GM18502 (cell line): ENCODE measurements around the gene PRX.
"Not testable (repeated sequence)": the region's sequence is repeated elsewhere in the genome, so short reads cannot be mapped to it uniquely, and the experiment has no call there.

Experiments
- ATAC-seq: cut with Tn5 transposase; IDR thresholded peaks from one replicate; pipeline ENCODE4 v1.9.1; 2021; ENCODE audit warnings: mild to moderate bottlenecking; ENCODE audit not compliant: unreplicated experiment, poor library complexity

The PRX gene

DNA sequence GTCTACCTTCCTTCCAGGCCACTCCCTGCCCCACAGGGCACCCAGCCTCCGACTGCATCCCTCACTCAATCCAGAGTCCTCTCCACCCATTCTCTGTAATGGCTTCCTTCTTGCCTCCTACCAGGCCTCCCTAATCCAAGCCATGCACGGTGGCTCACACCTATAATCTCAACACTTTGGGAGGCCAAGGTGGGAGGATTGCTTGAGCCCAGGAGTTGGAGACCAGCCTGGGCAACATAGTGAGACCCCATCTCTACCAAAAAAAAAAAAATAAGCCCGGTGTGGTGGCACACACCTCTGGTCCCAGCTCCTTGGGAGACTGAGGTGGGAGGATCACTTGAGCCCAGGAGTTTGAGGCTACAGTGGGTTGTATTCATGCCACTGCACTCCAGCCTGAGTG, 42.9 kb downstream of the PRX start:
- not testable (repeated sequence) for ATAC-seq

DNA sequence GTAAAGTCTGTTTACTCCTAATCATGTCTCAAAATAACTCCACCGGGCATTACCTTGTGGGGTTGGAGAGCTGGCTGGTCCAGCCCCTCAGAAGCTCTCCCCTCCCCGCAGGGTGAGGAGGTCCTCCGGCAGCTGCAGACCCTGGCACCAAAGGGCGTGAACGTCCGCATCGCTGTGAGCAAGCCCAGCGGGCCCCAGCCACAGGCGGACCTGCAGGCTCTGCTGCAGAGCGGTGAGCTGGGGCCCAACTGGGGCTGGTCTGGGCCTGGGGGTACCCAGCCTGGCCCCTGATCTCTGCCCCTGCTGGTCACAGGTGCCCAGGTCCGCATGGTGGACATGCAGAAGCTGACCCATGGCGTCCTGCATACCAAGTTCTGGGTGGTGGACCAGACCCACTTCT, 43.4 kb downstream of the PRX start:
- ATAC-seq: no peak

DNA sequence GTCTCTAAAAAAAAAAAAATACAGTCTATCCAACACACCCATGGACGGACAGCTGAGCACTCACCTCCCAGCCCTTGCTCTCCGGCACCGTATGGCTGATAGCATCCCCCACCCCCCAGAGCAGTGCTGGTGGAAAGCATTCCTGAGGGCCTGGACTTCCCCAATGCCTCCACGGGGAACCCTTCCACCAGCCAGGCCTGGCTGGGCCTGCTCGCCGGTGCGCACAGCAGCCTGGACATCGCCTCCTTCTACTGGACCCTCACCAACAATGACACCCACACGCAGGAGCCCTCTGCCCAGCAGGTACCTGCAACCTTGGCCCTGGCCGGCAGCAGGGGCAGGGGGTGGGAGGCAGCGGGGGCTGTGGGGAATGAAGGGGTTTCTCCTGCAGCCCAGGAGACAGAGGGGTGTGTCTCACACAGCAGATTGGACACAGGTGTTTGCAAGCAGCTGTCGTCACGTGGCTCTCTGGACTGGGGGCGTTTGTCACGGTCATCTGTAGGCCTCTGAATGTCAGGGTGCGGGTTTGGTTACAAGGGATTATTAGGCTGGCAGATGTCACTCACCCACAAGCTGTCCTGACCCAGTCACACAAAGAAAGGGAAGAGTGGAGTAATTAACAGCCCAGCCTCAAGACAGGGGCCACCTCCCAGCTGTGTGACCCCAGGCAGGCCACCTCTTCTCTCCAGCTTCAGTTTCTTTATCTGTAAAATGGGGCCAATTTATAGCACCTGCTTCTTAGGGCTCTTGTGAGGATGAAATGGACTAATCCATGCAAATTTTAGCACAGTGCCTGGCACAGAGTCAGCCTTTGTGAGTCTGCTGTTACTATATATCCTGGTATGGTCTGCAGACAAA, 45.4 kb downstream of the PRX start:
- ATAC-seq: no peak

DNA sequence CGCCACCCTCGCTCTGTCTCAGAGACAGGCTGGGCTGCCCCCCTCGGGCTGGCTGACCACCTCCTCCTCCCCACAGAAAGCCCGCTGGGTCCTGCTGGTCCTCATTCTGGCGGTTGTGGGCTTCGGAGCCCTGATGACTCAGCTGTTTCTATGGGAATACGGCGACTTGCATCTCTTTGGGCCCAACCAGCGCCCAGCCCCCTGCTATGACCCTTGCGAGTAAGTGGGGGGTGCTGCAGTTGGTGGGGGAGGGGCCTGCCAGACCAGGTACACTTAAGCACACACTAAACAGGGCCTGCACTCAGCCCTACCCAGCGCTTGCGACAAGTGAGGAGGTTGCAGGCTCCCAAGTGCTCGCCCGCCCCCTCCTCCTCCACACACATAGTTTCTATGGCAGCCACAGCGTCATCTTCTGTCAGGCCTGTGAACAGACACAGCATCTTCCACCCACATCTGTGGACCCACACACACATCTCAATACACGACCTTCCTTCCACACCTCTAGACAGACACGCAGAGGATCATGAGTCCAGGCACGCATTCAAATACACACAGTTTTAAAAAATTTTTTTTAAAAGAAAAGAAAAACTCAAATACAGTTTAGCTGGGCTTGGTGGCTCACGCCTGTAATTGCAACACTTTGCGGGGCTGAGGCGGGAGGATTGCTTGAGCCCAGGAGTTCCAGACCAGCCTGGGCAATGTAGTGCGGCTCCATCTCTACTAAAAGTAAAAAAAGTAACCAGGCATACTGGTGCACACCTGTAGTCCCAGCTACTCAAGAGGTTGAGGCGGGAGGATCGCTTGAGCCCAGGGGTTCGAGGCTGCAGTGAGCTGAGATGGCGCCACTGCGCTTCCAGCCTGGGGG, 46.2 kb downstream of the PRX start:
- ATAC-seq: no peak

DNA sequence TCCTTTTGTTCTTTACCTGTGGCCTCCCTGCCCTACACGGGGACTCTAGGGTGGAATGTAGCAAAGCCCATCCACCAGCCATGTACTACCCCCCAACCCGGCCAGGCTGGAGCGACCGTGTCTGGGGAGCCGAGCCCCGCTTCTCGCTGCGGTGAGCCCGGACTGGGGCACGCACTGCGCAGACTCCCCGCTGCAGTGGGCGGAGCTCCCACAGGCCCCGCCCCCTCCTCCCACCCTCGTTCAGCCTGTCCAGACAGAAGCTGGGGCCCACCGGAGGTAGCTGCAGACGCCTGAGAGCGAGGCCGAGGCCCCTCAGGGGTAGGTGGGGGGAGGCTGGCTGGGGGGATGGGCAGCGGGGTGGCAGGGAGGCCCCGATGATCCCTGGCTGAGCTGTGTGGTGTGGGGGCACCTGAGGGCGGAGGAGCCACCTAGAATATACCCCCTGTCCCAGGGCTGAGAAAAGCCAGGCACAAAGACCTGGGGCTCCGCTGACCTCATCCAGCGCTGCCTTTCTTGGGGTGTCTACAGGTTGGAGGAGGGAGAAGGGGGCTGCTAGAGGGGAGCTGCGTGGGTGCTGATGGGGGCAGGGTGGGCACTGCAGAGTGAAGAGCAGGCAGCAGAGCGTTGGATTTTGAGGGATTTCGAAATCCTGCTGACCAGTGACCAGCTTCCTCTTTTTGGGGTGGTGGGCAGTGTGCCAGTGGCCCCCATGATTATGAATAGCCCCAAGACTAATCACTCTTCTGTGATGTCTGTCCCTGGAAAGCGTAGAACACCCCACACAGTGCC, 47.4 kb downstream of the PRX start:
- ATAC-seq: no peak

DNA sequence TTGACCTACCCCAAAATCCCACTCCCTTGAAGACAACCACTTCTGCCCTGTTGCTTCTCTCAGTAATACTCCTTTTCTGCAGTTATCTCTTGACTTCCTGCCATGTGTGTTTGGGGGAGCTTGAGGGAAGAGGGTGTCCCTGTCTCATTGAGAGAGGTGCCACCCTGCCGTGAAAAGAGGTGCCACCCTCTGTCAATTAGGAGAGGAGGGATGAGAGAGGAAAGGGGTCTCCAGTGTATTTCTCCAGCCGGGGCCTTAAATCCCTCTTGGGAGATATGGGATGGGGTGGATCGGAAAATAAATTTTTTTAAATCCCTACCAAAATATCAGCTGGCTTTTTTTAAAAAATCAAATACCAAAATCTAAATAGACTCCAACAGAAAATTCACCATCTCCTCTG, 48.2 kb downstream of the PRX start:
- no peak for ATAC-seq

DNA sequence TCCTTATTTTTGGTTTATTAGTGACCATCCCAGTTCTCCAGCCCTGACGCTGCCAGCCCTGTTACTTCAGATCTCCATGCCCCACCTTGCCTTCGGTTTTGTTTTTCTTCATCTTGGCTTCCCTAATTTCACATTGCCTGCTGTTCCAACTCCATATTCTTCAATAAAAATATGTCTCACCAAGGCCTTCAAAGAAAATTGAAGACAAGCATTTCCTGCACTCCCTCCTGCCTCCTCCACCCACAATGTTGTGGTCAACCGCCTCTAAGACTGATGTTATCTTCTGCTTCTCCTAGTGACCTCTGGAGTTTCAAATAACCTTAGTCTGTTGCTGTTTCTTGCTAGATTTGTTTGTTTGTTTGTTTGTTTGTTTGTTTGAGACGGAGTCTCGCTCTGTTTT, 50.1 kb downstream of the PRX start:
- no peak for ATAC-seq

DNA sequence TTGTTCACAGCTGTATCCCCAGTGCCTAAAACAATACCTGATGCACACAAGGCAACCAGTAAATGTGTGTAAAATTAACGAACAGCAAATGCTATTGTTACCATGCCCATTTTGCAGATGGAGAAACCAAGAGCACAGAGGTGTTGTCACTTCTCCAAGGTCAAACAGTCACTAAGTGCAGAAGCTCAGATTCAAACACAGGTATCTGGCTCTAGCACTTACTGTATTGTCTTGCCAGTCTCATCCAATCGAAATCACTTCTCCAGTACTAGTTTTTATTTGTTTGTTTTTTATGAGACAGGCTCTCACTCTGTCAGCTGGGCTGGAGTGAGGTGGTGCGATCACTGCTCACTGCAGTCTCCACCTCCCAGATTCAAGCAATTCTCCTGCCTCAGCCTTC, 51.0 kb downstream of the PRX start:
- no peak for ATAC-seq

DNA sequence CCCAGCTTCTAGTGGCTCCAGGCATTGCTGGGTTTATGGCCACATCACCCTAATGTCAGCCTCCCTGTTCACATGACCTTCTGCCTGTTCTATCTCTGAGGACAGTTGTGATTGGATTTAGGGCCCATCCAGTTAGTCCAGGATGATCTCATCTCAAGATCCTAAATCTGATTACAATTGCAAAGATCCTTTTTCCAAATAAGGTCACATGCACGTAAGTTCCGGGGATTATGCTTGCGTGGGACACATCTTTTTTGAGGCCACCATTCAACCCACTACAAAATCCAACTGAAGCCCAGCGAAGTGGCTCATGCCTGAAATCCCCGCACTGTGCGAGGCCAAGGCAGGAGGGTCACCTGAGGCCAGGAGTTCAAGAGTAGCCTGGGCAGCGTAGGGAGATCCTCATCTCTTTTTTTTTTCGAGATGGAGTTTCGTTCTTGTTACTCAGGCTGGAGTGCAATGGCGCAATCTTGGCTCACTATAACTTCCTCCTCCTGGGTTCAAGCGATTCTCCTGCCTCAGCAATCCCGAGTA, 52.4 kb downstream of the PRX start:
- ATAC-seq: no peak

DNA sequence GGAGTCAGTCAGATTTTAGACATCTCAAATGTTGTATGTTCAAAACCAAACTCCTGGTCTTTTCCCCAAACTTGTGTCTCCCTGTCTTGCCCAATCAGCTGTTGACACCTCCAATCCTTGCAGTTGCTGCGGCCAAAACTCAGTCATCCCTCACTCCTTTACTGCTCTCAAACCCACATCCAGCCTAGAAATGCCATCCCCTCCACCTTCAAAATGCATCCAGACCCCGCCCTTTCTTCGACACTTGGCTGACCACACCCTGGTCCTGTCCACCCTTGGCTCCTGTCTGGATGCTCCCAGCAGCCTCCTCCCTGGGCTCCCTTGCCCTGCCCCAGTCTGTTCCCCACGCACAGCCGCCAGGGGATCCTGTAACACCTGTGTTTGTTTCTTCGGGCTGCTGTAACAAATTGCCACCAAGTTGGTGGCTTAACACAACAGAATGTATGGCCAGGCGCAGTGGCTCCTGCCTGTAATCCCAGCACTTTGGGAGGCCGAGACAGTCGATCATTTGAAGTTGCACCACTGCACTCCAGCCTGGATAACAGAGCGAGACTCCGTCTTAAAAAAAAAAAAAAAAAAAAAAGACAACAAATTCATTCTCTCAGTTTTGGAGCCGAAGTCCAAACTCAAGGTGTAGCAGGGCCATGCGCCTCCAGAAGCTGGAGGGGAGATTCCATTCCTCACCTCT, 53.0 kb downstream of the PRX start:
- ATAC-seq: no peak

DNA sequence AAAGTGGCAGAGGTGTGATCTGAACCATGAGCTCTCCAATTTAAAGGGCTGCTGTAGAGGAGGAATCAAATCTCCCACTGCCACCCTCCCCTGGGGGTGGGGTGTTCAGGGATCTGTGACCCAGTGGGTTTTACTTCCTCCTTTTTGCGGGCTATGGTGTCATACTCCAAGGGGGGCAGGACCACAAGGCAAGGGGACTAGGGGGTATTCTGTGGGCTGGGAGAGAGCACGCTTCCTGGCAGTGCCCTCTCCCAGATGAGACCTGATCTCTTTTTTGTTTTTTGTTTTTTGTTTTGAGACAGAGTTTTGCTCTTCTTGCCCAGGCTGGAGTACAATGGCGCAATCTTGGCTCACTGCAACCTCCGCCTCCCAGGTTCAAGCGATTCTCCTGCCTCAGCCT, 54.4 kb downstream of the PRX start:
- ATAC-seq: peak; percentile 56

DNA sequence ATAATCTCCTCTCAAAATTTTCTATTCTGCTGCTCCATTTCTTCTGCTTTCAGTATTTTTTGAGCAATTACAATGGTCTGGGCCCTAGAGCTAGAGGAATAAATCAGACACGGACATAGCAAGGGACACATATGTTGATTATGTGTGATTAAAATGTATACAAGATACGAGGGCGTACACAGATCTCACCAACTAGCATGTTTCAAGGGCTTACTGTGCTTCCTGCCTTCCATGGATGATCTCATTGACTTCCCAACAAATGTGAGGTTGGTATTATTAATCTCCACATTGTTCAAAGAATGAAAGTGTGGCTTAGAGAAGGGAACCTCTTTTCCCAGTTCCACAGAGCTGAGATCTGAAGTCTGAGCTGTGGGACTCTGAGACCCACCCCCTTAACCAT, 55.5 kb downstream of the PRX start:
- ATAC-seq: no peak

DNA sequence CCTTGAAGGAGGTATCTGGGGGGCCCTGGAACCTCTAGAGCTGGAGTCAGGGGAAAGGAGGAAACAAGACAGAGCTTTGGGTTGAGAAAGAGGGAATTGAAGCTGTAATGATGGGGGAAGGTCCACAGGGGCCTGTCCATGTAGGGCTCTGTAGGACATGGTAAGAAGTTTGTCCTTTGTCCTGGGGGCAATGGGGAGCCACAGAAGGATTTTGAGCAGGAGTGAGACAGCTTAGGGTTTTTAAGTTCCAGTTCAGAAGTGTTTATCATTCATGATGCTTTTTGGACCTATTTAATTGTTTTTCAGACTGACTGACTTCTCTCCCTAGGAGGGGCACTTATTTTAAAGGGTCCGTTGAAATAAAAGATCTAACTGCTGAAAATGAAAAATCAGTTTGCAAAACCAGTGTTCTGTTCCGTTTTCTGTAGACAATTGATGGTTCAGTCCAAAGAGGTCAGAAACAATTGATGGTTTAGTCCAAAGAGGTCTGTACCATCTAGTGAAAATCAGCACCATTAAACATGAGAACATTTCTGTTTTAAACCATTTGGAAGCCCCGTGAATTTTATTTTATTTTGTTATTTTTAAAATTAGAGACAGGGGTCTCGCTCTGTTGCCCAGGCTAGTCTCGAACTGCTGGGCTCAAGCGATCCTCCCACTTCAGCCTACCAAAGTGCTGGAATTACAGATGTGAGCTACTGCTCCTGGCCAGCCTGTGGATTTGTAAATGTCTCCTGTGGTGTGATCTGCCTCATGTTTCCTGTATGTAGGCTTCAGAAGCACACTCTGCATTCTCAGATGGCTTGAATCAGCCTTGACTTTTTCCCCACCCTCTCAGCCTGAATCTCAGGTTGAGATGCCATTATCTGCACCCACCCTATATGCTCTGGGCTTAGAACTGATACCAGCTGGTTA, 56.2 kb downstream of the PRX start:
- ATAC-seq: no peak

DNA sequence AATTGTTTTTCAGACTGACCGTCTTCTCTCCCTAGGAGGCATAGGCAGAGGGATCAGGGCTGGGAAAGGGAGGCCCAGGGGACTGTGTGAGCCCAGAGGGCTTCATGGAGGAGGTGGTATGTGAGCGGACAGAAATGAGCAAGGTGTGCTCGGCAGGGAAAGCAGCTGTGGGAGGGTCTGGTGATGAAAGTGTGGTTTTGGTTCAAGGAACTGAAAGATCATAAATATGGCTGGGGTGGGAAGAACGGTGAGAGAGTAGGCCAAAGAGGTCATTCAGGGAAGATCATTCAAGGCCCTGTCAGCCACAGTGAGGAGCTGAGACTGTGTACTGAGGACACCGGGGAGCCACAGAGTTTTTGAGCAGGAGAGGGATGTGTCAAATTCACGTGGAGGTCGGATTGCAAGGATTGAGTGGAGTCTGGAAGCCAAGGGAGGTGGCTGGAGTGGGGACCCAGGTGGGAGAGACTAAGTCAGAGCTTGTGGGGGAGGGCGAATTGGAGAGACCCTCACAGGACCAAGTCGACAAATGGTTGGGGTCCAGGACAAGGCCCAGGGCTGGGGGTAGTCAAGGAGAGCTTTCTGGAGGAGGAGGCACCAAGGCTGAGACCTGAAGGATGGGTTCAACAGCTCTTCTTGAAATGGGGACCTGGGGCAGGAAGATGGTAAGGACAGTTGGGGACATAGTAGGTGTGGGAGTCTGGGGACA, 57.0 kb downstream of the PRX start:
- no peak for ATAC-seq

DNA sequence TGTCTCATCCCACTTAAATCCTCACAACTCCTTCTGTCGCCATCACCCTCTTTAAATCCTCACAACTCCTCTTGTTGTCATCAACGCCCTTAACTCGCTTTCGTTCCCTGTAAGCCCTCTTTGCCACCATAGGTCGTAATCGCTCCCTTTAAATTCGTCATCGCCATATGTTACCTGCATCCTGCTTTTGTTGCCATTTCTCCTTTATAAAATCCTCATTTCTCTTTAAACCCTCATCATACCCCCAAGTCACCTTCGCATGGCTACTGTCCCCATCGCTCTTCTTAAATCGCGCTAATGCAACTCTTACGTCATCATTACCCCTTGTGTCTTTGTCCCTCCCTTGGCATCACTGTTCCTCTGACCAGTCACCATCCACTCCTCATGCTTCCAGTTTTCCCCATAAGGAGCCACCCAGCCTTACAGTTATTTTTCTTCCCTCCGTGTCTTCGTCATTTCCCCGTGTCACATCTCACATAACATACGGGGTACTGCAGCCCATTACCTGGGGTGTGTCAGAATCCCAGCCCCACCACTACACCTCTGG, 64.1 kb downstream of the PRX start:
- no peak for ATAC-seq

DNA sequence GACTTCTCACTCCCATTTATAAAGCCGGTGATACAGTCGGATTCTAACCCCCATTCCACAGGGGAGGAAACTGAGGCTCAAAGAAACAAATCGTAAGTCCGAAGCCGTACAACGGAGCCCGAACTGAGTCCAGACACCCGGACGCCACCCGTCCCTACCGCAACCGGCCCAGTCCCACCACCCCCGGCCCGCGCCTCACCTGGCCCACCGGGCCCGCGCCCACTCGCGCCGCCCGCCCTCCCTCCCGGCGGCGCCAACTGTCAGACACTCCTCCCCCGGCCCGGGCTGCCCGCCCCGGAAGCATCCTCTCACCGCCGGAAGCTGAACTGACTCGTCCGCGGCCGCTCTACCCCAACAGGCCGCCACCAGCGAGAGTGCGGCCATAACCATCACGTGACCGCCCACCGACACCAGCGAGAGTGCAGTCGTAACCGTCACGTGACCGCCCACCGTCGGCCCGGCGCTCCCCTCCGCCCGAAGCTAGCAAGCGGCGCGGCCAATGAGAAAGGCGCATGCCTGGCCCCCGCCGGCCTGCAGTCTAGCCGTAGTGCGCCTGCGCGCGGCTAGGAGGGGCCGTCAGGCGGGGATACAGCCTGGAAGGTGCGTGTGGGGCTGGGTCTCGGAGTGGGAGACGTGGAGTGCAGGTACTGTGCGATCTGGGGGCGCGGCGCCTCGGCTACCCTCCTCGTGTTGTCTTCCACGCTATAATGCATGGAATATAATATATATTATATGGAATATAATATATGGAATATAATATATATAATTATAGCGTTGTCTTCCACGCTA, 64.9 kb downstream of the PRX start, which contains the start of the genes C19orf47 and PLD3:
Gene C19orf47, minus strand, starts transcription at position 273 of the 789 bp plus-strand sequence. CDS start 6,540 bp downstream, outside the sequence.
Gene PLD3, plus strand, starts transcription at position 571 of the 789 bp plus-strand sequence. CDS start 17,789 bp downstream, outside the sequence.
- ATAC-seq: peak; percentile 95

DNA sequence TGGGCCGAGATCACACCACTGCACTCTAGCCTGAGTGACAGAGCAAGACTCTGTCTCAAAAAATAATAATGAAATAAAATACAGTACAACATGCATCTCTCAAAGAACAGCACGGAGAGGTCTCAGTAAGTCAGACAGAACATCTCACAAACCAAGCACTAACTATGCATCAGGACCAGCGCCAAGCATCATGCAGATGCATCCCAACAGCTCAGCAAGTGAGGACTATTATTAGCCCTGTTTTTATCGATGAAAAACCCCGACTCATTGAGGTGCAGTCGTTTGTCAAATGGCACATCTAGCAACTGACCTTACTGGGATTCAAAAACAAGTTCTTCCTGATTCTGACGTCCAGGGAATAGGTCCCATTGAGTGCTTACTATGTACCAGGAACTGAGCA, 68.8 kb downstream of the PRX start:
- no peak for ATAC-seq
